DND-41 (cell line): Measurements from ENCODE around the gene STPG2.
A peak's percentile ranks its signal among the peaks of the same experiment; 100 is the strongest.
"Not testable (repeated sequence)": the region's sequence is repeated elsewhere in the genome, so short reads cannot be mapped to it uniquely, and the experiment has no call there.

Experiments used
- ATAC-seq: fragments of 200-7000 bp; cut with Tn5 transposase; 3 replicates; pipeline ENCODE4 v1.9.1; 2021; ENCODE audit warnings: low read depth; ENCODE audit not compliant: insufficient read depth
- DNase-seq: peaks from one replicate; pipeline ENCODE4 v3.0.0-alpha.2; 2020
- H2AFZ ChIP-seq: 2 replicates; pipeline ENCODE4 v1.6.0; 2012; ENCODE audit warnings: low read depth, low read length
- H3K27ac ChIP-seq: 2 replicates; pipeline ENCODE4 v1.5.1; 2012; ENCODE audit warnings: low read length, inconsistent platforms
- H3K27me3 ChIP-seq: fragments of 200-600 bp; sonication (generic); 2 replicates; pipeline ENCODE4 v1.6.0; 2012; ENCODE audit warnings: low read length, mild to moderate bottlenecking, inconsistent platforms; ENCODE audit not compliant: insufficient read depth, poor library complexity
- H3K36me3 ChIP-seq: 2 replicates; pipeline ENCODE4 v1.5.1; 2012; ENCODE audit warnings: low read length, inconsistent platforms; ENCODE audit not compliant: insufficient read depth
- H3K4me1 ChIP-seq: 2 replicates; pipeline ENCODE4 v1.5.1; 2012; ENCODE audit warnings: mild to moderate bottlenecking, low read length; ENCODE audit not compliant: insufficient read depth
- H3K4me2 ChIP-seq: 2 replicates; pipeline ENCODE4 v1.6.0; 2012; ENCODE audit warnings: mild to moderate bottlenecking, moderate library complexity, low read length, inconsistent platforms; ENCODE audit not compliant: insufficient read depth
- H3K4me3 ChIP-seq, 2 experiments: fragments of 200-600 bp in 1 of 2; shearing (Covaris generic) in 1 of 2; 2 replicates each; pipeline ENCODE4 v1.5.1; 2012 to 2016; ENCODE audit warnings: inconsistent platforms in 2 of 2, low read length in 2 of 2, mild to moderate bottlenecking in 2 of 2, low read depth in 1 of 2, moderate library complexity in 1 of 2
- H3K79me2 ChIP-seq: 2 replicates; pipeline ENCODE4 v1.6.0; 2012; ENCODE audit warnings: low read length, inconsistent platforms; ENCODE audit not compliant: insufficient read depth
- H3K9ac ChIP-seq: 2 replicates; pipeline ENCODE4 v1.6.0; 2012; ENCODE audit warnings: low read depth, mild to moderate bottlenecking, inconsistent platforms, low read length, moderate library complexity
- H3K9me3 ChIP-seq: 2 replicates; pipeline ENCODE4 v1.5.1; 2012; ENCODE audit warnings: low read length, moderate library complexity, mild to moderate bottlenecking, inconsistent platforms; ENCODE audit not compliant: insufficient read depth, severe bottlenecking
- H4K20me1 ChIP-seq: 2 replicates; pipeline ENCODE4 v1.6.0; 2012; ENCODE audit warnings: low read length; ENCODE audit not compliant: insufficient read depth
- CTCF ChIP-seq: IDR thresholded peaks from 2 replicates; pipeline ENCODE4 v1.5.1; 2012; ENCODE audit warnings: borderline replicate concordance, low read length, moderate library complexity, mild to moderate bottlenecking; ENCODE audit not compliant: poor library complexity, severe bottlenecking; ENCODE audit errors: extremely low read depth
- EZH2 ChIP-seq: IDR thresholded peaks from 3 replicates; pipeline ENCODE4 v1.6.1; 2012; ENCODE audit warnings: borderline replicate concordance, low read depth, mild to moderate bottlenecking, moderate library complexity, low read length, inconsistent platforms; ENCODE audit not compliant: severe bottlenecking

The STPG2 gene

GRCh38 chr4:97910005-97910404, 233.3 kb downstream of the STPG2 start:
- no peak overlapping the region for H3K27ac ChIP-seq
- H3K4me3 ChIP-seq: no peak overlapping the region
- ATAC-seq (peak; percentile 81), DNase-seq (peak; percentile 20)
- no peak overlapping the region for H3K9ac ChIP-seq
- TF ChIP-seq EZH2 (no peak), CTCF (peak; percentile 61)
- no peaks in the 10 kb centered on the region for H3K9me3 ChIP-seq
- H3K4me1 ChIP-seq: no peaks in the 10 kb centered on the region; the same call in 1 of the 2 replicates
- H3K27me3 ChIP-seq: no peaks in the 10 kb centered on the region
- H3K79me2 ChIP-seq: no peaks in the 10 kb centered on the region
- no peaks in the 10 kb centered on the region for H3K36me3 ChIP-seq
- no peak overlapping the region for H3K4me2 ChIP-seq
- no peak overlapping the region for H2AFZ ChIP-seq
- no peaks in the 10 kb centered on the region for H4K20me1 ChIP-seq

GRCh38 chr4:97903436-97904189, 239.7 kb downstream of the STPG2 start:
- H2AFZ ChIP-seq, H3K4me1 ChIP-seq, H3K79me2 ChIP-seq, H3K27me3 ChIP-seq, H4K20me1 ChIP-seq, H3K9me3 ChIP-seq, H3K4me3 ChIP-seq, H3K4me2 ChIP-seq, H3K36me3 ChIP-seq, H3K9ac ChIP-seq, ATAC-seq, H3K27ac ChIP-seq: not testable (repeated sequence)
- DNase-seq: peak; percentile 17

- no peak overlapping the region for H3K27ac ChIP-seq
- no peak for TF ChIP-seq CTCF
- TF ChIP-seq EZH2: no peak
These were observed 243.0 kb downstream of the STPG2 start for GRCh38 chr4:97900229-97900628.

GRCh38 chr4:97892592-97893266, 250.5 kb downstream of the STPG2 start:
- DNase-seq: no peak
- no peak overlapping the region for H2AFZ ChIP-seq
- no peak overlapping the region for H3K9ac ChIP-seq
- H3K4me3 ChIP-seq: no peak overlapping the region
- no peaks in the 10 kb centered on the region for H4K20me1 ChIP-seq
- no peaks in the 10 kb centered on the region for H3K79me2 ChIP-seq
- H3K4me1 ChIP-seq: no peaks in the 10 kb centered on the region
- TF ChIP-seq EZH2 (no peak), CTCF (no peak)
- no peak for ATAC-seq
- H3K36me3 ChIP-seq: no peaks in the 10 kb centered on the region
- H3K27me3 ChIP-seq: no peaks in the 10 kb centered on the region
- H3K9me3 ChIP-seq: no peaks in the 10 kb centered on the region
- no peak overlapping the region for H3K4me2 ChIP-seq
- no peak overlapping the region for H3K27ac ChIP-seq

More at GRCh38 chr4:97900229-97900628, 243.0 kb downstream of the STPG2 start:
- no peaks in the 10 kb centered on the region for H3K27me3 ChIP-seq
- no peaks in the 10 kb centered on the region for H3K36me3 ChIP-seq
- H4K20me1 ChIP-seq: no peaks in the 10 kb centered on the region
- ATAC-seq (no peak), DNase-seq (no peak)
- H3K4me3 ChIP-seq: no peak overlapping the region
- no peak overlapping the region for H2AFZ ChIP-seq
- H3K9ac ChIP-seq: no peak overlapping the region
- H3K9me3 ChIP-seq: no peaks in the 10 kb centered on the region
- no peaks in the 10 kb centered on the region for H3K4me1 ChIP-seq
- H3K79me2 ChIP-seq: no peaks in the 10 kb centered on the region
- no peak overlapping the region for H3K4me2 ChIP-seq
